ENCODE measurements around the gene NHERF1. TPM values are rescaled to one million over a fixed set of nuclear protein-coding genes. Genes with fewer than 3 reads are reported as not detected.

NHERF1 gene
- total RNA-seq, 1 experiment from 2014 or later, result 15.0 TPM

GRCh38 chr17:74768069-74768762 is 19.8 kb downstream of the NHERF1 start:
- DNase-seq (ENCODE audit: low read depth), result peak; percentile 52

GRCh38 chr17:74768763-74769114 is 20.3 kb downstream of the NHERF1 start:
- DNase-seq (ENCODE audit: low read depth), result no peak

- DNase-seq (ENCODE audit: low read depth), result no peak
Observed at GRCh38 chr17:74769266-74769855, 20.9 kb downstream of the NHERF1 start.

GRCh38 chr17:74769856-74770497 is 21.5 kb downstream of the NHERF1 start:
- DNase-seq (ENCODE audit: low read depth), result no peak

- DNase-seq (ENCODE audit: low read depth), result no peak
Observed at GRCh38 chr17:74770498-74771318, 22.3 kb downstream of the NHERF1 start.

GRCh38 chr17:74771319-74771914 is 23.0 kb downstream of the NHERF1 start:
- DNase-seq (ENCODE audit: low read depth), result no peak

- no peak for DNase-seq (ENCODE audit: low read depth)
Observed at GRCh38 chr17:74772053-74772452, 23.6 kb downstream of the NHERF1 start.

- DNase-seq (ENCODE audit: low read depth), result no peak
Observed at GRCh38 chr17:74773414-74773813, 25.0 kb downstream of the NHERF1 start.

GRCh38 chr17:74773871-74774286 is 25.5 kb downstream of the NHERF1 start:
- peak; percentile 41 for DNase-seq (ENCODE audit: low read depth)

GRCh38 chr17:74775409-74776043 is 27.1 kb downstream of the NHERF1 start:
- DNase-seq (ENCODE audit: low read depth), result no peak

- DNase-seq (ENCODE audit: low read depth), result peak; percentile 89
Observed at GRCh38 chr17:74776044-74776962, 27.9 kb downstream of the NHERF1 start, which contains the start of gene NAT9. Gene NAT9, minus strand, starts transcription at chr17:74776345. Its CDS starts 647 bp downstream, at chr17:74775698.

- DNase-seq (ENCODE audit: low read depth), result no peak
Observed at GRCh38 chr17:74776990-74777389, 28.6 kb downstream of the NHERF1 start.

- no peak for DNase-seq (ENCODE audit: low read depth)
Observed at GRCh38 chr17:74777901-74778515, 29.6 kb downstream of the NHERF1 start.

GRCh38 chr17:74778960-74779359 is 30.5 kb downstream of the NHERF1 start:
- peak; percentile 47 for DNase-seq (ENCODE audit: low read depth)

GRCh38 chr17:74779501-74779900 is 31.1 kb downstream of the NHERF1 start:
- no peak for DNase-seq (ENCODE audit: low read depth)

- no peak for DNase-seq (ENCODE audit: low read depth)
Observed at GRCh38 chr17:74779948-74780400, 31.5 kb downstream of the NHERF1 start.

GRCh38 chr17:74780443-74781238 is 32.2 kb downstream of the NHERF1 start:
- peak; percentile 28 for DNase-seq (ENCODE audit: low read depth)

GRCh38 chr17:74782571-74782970 is 34.1 kb downstream of the NHERF1 start:
- DNase-seq (ENCODE audit: low read depth), result no peak
